ENCODE data around the gene GYPA.
"Not testable (repeated sequence)": the region's sequence is repeated elsewhere in the genome, so short reads cannot be mapped to it uniquely, and the experiment has no call there.

GYPA gene

DNA sequence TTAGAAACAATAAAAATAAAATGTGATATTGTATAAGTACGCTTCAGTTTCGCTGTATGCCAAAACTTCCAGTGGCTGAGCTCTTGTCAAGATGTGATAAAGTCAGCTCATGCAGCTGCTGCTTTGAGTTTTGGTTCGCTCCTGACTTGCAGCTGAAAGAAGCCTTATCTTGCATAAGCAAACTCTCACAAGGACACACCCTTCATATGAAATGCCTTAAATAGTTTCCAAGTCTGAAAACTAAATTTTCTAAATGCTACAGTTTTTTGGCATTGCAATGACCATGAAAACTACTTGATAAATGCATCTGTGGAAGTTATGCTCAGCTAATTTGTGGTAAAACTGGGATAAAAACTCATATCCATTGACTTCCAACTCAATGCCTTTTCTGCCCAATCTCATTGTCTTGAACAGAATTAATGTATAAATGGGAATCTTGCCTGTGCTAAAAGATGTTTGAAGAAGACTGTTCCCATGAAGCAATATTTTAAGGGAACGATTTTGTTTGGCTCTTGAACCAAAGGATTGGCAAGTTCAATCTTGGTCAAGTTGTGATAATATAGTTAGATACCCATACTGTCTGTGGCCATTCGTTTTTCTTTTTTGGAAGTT is 11.7 kb downstream of the GYPA start:
- DNase-seq: not testable (repeated sequence)

DNA sequence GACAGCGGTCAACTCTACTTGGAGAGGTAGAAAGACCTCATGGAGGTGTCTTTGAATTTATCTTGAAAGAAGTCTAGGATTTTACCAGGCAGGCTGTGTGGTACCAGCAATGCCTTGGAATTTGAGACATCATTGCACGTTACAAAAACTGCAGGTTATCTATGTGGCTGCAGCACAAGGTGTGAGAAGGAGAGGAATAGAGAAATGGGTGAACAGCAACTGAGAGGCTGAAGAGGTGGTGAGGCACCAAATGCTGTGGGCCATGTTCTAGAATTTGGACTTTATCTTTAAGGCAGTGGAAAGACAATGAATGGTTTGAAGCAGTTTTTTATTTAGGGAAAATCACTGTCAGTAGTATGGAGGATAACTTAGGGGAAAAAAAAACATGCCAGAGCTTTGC is 15.4 kb downstream of the GYPA start:
- not testable (repeated sequence) for DNase-seq

DNA sequence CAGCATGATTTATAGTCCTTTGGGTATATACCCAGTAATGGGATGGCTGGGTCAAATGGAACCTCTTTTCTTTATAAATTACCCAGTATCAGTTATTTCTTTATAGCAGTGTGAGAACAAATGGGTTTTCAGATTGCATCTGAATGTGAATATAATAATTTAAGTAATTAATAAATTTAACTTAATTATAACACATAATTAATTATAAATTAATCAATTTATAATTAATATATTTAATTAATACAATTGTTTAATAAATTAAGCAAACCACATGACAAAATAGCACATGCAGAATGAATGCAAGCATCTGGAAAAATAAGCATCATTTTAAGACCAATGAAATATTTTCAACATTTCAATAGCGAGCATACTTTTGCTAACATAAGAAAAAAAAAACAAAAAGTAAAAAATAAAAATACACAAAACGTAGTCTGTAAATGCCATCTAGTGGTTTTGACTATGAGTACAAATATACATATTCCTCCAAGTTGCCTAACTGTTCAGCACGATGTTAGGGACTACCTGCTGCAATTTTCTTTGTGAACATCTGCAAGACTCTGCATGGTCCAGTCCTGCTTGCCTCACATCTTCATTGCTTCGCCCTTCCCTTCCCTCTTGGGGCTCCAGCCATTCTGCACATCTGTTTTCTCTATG is 16.4 kb downstream of the GYPA start:
- not testable (repeated sequence) for DNase-seq

DNA sequence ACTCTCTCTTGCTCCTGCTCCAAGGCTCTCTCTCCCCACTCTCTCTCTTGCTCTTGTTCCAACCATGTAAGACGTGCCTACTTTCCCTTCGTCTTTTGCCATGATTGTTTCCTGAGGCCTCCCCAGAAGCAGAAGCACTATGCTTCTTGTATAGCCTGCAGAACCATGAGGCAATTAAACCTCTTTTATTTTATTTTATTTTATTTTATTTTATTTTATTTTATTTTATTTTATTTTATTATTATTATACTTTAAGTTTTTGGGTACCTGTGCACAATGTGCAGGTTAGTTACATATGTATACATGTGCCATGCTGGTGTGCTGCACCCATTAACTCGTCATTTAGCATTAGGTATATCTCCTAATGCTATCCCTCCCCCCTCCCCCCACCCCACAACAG is 17.2 kb downstream of the GYPA start:
- DNase-seq: not testable (repeated sequence)

DNA sequence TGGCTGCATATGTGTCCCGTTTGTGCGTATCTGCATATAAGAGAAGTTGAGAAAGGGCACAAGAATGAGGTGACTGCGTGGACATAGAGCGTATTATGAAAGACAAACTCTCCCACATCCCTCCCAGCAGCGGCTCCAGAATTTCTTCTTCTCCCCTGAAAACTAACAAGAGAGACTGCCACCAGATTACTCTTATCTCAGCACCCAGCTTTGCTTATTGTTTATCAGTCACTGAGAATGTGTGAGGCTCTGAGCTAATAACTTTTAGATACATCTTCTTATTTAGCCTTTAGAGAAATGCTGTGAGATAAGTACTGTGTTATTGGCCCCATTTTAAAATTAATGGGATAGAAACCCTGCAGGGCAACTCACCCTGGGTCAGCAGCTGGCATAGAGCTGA is 20.8 kb downstream of the GYPA start:
- DNase-seq: not testable (repeated sequence)

DNA sequence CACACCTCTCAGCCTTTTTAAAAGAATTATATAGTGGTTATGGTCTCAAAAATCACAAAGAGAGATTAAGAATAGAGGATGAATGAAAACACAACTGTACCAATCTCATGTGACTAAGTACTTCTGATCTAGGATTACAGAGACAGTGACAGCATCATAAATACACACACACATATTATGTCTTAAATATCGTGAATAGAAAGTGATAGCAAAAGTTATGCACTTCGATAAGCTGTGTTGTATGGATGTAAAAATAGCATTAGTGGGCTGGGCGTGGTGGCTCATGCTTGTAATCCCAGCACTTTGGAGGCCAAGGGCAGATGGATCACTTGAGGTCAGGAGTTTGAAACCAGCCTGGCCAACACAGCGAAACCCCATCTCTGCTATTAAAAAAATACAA is 25.0 kb downstream of the GYPA start:
- no peak for DNase-seq

DNA sequence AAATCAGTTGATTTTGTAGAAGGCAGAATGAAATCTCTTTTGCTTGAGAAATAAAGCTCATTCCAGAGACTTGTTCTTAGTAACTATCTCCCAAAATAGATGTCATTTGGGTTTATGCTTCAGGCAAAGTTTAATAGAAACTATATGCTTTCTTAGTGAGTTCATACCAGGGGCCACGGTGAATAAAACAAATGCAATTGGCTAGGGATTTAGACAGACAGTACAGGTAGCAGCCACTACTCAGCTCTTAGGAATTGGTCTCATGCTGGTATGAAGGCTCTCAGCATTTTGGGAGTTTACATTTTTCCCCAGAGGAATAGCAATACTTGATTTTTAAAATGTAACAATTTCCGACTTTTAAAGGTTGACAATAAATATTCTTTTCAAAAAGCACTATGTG is 27.0 kb downstream of the GYPA start:
- no peak for DNase-seq

DNA sequence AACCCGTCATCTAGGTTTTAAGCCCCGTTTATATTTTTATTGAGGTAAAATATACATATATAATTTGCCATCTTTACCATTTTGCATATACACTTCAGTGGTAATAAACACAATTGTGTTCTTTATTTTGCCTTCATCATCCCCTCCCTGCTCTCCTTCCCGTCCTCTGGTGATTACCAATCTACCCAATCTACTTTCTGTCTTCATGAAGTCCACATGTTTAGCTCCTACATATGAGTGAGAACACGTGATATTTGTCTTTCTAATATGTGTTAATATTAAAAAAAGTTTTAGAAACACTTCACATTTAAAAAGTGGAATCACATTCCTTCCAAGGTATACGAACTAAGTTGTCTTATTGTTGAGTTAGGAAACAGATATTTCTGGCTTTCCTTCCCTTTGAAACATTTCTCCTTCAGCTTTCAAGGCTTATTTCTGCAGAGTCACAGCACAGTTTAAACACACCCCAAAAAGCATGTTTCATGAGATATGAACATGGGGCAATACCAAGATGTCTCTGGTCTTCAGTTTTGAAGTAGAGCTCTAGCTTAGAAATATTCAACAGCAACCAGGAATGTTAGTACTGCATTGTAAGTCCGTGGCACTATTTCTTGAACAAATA is 35.9 kb downstream of the GYPA start:
- no peak for DNase-seq

DNA sequence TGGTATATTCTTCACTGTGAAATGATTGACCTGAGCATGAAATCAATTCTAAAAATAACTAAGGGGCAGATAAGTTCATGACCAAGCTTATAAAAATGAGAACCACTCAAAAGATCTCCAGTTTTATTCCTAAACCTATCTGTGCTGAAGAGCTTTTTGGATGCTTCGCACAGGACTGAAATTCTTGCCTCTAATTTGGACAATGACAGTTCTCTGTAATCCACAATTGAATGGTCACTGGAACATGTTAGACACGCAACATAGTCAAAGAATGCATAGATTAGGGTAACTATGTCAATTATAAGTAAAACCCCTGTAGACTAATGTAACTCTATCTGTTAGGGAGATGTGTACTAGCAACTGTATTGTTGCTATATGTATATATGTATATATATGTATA is 42.7 kb downstream of the GYPA start:
- not testable (repeated sequence) for DNase-seq

DNA sequence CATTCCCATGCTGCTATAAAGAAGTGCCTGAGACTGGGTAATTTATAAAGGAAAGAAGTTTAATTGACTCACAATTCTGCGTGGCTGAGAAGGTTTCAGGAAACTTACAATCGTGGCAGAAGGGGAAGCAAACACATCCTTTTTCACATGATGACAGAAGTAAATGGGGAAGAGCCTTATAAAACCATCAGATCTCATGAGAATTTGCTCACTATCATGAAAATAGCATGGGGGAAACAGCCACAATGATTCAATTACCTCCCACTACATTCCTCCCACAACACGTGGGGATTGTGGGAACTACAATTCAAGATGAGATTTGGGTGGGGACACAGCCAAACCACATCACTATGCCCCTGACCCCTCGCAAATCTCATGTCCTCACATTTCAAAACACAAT is 46.5 kb downstream of the GYPA start:
- not testable (repeated sequence) for DNase-seq

DNA sequence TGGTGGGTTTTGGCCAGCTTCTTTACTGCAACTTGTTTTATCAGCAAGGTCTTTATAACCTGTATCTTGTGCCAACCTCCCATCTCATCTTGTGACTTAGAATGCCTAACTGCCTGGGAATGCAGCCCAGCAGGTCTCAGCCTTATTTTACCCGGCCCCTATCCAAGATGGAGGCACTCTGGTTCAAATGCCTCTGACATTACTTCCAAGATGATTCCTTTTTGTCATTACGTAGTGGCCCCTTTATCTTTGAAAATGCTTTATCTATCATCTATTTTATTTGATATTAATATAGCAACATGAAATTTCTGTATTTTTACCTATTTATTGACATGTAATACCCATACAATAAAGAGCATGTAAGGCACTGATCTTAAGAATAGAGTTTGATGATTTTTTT is 49.3 kb downstream of the GYPA start:
- DNase-seq: not testable (repeated sequence)

DNA sequence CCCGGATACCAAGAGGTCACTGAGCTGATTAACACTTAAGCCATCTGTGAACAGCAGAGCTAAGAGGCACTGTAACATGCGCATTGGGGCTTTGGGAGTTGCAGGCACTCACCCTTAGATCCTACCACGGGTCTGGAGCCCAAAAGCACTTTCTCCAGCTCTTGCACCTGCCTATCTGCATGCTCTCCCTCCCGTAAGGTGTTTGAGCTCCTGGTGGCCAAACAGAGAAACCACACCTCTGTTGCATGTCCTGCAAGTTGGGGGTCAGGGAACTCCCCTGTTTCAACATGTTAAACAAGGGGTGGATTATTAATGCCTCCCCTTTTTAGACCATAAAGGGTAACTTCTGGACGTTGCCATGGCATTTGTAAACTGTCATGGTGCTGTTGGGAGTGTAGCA is 49.8 kb downstream of the GYPA start:
- DNase-seq: no peak

DNA sequence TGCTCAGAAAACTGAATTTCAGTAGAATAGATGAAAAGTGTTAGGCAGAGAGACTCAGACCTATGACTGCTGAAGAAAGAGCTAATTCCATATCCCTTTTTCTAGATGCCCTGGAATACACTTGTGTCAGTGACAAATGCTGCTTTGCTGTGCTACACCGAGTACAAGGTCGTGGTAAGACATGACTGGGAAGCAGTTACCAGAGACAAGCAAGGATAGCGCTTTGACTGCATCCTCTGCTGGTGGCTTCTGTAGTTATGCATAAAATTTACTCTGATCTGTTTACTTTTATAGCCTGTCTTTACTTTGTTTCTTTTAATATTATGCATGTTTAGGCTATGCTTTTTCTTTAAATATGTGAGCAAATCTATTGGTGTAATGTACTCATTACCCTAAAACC is 58.5 kb downstream of the GYPA start:
- DNase-seq: not testable (repeated sequence)

DNA sequence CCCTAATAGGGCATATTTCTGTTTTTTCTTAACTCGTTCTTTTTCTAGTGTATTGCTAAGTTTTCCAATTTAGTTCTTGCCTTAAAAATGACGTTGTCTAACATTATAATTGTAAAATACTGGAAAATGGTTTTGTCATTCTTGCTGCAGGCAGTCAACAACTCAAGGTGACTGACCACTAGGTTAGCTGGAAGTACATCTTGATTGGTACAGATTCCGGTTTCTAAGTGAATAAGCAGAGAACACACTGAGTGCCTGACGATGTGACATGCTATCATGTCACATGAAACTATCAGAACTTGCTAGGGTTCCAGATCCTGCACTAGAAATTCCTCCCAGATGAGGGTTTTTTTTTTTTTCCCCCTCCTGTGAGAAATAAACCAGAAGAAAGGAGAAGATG is 60.4 kb downstream of the GYPA start:
- DNase-seq: not testable (repeated sequence)

DNA sequence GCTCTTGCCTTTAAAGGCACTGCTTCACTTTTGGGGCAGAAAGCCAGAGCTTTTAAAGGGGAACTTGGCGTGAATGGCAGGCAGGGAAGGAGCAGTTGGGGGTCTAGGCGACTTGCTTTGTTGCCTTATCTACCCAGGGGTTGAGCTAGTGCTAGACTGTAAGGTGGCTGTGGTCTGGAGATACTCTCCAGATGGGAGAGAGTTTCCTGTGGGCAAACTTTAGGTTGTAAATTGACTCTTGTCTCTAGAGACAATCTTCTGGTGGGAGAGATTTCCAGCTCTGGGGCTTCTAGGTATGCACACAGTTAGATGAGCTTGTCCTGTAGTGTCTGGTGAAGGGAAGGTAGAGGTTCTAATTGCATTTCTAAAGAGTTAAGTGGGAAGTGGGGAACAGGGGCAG is 61.8 kb downstream of the GYPA start:
- DNase-seq: not testable (repeated sequence)

DNA sequence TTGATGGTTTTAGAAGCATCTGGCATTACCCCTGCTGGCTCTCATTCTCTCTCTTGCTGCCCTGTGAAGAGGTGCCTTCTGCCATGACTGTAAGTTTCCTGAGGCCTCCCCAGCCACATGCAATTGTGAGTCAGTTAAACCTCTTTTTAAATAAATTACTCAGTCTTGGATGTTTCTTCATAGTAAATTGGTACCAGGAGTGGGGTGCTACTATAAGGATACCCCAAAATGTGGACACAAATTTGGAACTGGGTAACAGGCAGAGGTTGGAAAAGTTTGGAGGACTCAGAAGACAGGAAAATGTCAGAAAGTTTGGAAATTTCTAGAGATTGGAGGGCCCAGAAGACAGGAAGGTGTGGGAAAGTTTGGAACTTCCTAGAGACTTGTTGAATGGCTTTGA is 79.0 kb downstream of the GYPA start:
- not testable (repeated sequence) for DNase-seq

DNA sequence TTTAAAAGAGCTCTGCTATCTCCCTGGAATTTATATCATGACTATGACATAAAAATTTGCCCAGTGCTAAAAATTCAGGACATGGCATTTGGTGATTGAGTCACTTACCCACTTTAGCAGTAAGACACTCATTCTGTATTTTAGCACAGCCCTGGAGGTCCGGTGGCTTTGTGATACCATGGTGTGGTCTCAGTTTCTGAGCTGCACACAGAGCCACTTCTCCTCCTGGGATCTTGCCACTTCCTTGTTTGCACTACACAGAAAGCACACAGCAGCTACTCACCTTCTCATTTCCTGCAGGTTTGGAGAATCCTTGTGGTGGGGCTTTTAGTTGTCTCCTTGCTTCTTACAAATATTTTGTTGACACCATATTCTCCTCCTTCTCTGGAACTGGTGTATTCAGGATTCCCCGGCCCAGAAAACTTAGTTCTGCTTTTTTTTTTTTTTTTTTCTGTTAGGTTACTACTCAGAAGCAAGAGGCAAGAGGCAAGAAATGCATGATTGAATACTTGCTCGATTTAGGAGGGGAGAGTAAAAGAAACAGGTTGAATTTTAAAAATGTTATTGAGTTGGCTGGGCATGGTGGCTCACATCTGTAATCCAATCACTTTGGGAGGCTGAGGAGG is 80.2 kb downstream of the GYPA start:
- DNase-seq: not testable (repeated sequence)
